Fibroblast of the aortic adventitia (primary cell): ENCODE measurements around the gene COL4A4. TPM values are rescaled to one million over a fixed set of nuclear protein-coding genes. Genes with fewer than 3 reads are reported as not detected.

Experiments
- DNase-seq: peaks from one replicate; pipeline ENCODE4 v3.0.0-alpha.2; 2010; ENCODE audit warnings: low read depth
- H3K4me3 ChIP-seq: 2 replicates; pipeline ENCODE4 v1.5.1; 2011; ENCODE audit warnings: low read depth, mild to moderate bottlenecking, control low read depth, low read length, moderate library complexity
- total RNA-seq: library from RNA; depleted of rRNA; stranded (reverse); fragments of >200 nt; gene quantifications from 2 replicates; pipeline ENCODE4 v1.2.3, GENCODE V29; 2012; ENCODE audit warnings: low replicate concordance
- TF ChIP-seq, protein P1 (sequence below): IDR thresholded peaks from 2 replicates; pipeline ENCODE4 v1.5.1; 2011; ENCODE audit warnings: mild to moderate bottlenecking, low read length, control low read depth, inconsistent platforms; ENCODE audit not compliant: insufficient read depth

Gene COL4A4
- total RNA-seq, 1 donor, result 2.6 TPM

DNA sequence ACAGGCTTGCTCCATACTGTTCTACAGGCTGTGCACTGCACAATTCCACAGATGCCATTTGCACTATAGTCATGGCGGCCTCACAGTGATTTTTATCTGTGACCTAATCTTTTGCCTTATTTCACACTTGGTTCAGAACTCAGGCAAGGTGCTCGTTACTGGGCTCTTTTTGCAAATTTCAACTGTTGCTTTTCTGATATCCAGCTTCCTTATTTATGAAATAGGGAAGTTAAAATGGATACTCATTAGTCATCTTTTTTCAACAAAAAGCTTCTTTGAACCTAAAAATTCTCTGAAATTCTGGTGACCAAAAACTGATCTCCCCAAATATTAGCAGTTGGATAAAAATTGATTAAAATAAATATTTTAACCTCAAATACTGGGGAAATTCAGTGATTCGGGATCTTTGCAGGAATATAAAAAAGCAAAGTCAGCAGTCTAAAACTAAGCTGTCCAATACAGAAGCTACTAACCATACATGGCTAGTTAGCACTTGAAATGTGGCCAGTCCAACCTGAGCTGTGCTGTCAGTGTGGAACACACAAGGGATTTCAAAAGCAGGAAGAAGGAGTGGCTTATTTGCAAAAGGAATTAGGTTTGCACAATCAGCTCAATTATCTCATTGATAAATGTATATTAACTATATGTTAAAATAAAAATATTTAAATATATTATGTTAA lies 134.4 kb downstream of the COL4A4 start:
- TF ChIP-seq, protein P1, sequence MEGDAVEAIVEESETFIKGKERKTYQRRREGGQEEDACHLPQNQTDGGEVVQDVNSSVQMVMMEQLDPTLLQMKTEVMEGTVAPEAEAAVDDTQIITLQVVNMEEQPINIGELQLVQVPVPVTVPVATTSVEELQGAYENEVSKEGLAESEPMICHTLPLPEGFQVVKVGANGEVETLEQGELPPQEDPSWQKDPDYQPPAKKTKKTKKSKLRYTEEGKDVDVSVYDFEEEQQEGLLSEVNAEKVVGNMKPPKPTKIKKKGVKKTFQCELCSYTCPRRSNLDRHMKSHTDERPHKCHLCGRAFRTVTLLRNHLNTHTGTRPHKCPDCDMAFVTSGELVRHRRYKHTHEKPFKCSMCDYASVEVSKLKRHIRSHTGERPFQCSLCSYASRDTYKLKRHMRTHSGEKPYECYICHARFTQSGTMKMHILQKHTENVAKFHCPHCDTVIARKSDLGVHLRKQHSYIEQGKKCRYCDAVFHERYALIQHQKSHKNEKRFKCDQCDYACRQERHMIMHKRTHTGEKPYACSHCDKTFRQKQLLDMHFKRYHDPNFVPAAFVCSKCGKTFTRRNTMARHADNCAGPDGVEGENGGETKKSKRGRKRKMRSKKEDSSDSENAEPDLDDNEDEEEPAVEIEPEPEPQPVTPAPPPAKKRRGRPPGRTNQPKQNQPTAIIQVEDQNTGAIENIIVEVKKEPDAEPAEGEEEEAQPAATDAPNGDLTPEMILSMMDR, result no peak
- DNase-seq, result no peak
- no peak overlapping the region for H3K4me3 ChIP-seq

DNA sequence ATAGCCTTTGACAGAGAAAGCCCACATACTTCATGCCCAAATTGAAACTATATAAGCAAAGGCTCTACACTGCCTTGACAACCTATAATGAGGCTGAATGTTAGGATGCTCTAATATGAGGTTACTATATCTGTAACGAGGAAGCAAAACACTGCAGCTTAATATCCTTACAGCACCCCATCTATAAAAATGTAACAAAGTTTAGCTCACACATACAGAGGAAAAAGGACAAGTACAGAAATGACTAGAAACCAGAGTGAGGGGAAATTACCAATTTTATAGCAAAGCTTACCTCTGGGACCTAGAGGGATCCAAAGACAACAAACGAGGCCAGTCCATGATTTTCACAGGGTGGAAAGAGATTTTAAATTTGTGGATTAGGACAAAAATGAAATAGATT lies 138.5 kb downstream of the COL4A4 start:
- TF ChIP-seq, protein P1, result no peak
- DNase-seq, result no peak
- H3K4me3 ChIP-seq, result no peak overlapping the region

DNA sequence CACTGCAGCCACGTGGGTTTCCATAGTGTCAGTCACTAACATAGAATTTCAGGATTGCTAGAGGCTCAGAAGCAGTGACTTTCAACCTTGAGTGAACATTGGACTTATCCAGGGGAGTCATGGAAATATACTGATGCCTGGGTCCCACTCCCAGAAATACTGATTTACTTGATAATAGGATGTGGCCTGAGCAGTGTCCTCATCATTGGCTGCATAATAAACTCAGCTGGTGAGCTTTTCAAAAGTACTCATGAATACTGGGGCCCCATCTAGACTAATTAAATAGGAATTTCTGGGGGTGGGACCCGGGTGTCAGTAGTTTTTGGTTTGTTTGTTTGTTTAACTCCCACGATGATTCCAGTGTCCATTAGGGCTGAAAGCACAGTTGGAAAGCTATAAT lies 141.4 kb downstream of the COL4A4 start:
- H3K4me3 ChIP-seq, result no peak overlapping the region
- DNase-seq, result no peak
- TF ChIP-seq, protein P1, result no peak

DNA sequence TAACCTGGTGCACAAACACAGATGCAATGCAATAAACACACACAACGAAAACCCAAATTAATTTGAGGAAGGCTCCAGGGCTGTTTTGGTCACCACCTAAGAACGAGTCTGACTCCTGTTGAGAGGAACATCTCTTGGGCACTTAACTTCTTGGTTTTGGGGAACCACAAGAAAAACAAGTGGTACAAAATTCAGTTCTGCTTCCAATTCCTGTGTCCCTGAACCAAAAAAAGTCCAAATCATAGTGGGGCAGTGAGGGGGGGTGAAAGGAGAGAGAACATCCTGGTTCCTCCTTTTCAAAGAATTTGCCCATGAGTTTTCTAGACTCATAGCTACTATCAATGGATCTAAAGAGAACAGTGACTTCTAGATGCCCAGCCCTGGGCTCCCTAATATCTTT lies 143.6 kb downstream of the COL4A4 start:
- TF ChIP-seq, protein P1, result no peak
- H3K4me3 ChIP-seq, result no peak overlapping the region

DNA sequence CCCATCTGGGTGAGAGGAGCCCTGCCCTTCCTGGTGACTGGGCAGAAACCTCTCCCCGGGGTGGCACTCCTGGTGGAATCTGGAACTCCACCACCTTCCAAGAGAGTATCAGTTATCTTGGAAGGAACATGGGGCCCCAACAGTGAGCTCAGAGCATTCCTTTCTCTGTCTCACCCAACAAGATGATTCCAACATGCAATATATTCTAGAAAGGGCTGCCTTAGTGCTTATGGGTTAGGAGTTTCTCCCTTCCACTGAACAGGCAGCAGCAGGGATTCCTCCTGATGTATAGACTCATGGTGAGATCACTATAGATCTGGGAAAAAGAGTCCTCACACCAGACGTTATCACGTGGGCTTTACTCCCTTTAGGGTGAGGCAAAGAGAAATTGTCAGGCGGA lies 147.1 kb downstream of the COL4A4 start:
- no peak overlapping the region for H3K4me3 ChIP-seq
- TF ChIP-seq, protein P1, result no peak
- DNase-seq, result no peak

More for the DNA sequence above, 143.6 kb downstream of the COL4A4 start:
- DNase-seq, result no peak

DNA sequence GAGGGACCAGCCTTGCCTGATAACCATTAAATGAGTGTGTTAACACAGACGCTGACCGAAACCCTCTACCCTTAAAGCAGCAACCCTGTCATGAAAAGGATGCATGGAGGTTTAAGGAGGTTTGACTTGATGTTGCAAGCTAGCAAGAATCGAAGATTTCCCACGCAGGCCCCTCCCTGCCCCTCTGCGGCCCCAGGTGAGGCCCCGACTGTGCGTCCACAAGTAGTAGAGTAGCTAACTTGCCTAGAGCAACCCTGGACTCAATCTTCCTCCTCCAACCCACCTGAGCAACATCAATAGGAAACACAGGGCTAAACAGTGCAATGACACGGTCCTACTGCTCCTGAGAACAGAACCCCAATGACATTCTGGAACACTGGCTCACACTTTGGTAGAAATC lies 150.1 kb downstream of the COL4A4 start:
- H3K4me3 ChIP-seq, result no peak overlapping the region
- DNase-seq, result no peak
- TF ChIP-seq, protein P1, result no peak

DNA sequence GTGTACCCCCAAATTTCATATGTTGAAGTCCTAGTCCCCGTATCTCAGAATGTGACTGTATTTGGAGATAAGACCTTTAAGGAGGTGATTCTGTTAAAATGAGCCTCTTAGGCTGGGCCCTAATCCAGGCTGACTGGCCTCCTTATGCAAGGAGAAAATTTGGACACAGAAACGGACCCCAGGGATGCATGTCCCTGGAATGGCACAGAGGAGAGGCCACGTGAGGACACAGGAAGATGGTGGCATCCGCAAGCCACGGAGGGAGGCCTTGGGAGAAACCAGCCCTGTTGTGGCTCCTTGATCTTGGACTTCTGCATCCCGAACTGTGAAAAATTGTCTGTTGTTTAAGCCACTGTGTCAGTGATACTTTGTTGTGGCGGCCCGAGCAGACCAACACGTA lies 150.7 kb downstream of the COL4A4 start:
- H3K4me3 ChIP-seq, result no peak overlapping the region
- DNase-seq, result no peak
- TF ChIP-seq, protein P1, result no peak
